ENCODE results near the gene ELP1.
"Not testable (repeated sequence)": the region's sequence is repeated elsewhere in the genome, so short reads cannot be mapped to it uniquely, and the experiment has no call there.

The ELP1 gene, protein sequence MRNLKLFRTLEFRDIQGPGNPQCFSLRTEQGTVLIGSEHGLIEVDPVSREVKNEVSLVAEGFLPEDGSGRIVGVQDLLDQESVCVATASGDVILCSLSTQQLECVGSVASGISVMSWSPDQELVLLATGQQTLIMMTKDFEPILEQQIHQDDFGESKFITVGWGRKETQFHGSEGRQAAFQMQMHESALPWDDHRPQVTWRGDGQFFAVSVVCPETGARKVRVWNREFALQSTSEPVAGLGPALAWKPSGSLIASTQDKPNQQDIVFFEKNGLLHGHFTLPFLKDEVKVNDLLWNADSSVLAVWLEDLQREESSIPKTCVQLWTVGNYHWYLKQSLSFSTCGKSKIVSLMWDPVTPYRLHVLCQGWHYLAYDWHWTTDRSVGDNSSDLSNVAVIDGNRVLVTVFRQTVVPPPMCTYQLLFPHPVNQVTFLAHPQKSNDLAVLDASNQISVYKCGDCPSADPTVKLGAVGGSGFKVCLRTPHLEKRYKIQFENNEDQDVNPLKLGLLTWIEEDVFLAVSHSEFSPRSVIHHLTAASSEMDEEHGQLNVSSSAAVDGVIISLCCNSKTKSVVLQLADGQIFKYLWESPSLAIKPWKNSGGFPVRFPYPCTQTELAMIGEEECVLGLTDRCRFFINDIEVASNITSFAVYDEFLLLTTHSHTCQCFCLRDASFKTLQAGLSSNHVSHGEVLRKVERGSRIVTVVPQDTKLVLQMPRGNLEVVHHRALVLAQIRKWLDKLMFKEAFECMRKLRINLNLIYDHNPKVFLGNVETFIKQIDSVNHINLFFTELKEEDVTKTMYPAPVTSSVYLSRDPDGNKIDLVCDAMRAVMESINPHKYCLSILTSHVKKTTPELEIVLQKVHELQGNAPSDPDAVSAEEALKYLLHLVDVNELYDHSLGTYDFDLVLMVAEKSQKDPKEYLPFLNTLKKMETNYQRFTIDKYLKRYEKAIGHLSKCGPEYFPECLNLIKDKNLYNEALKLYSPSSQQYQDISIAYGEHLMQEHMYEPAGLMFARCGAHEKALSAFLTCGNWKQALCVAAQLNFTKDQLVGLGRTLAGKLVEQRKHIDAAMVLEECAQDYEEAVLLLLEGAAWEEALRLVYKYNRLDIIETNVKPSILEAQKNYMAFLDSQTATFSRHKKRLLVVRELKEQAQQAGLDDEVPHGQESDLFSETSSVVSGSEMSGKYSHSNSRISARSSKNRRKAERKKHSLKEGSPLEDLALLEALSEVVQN (N-terminal part only)

DNA sequence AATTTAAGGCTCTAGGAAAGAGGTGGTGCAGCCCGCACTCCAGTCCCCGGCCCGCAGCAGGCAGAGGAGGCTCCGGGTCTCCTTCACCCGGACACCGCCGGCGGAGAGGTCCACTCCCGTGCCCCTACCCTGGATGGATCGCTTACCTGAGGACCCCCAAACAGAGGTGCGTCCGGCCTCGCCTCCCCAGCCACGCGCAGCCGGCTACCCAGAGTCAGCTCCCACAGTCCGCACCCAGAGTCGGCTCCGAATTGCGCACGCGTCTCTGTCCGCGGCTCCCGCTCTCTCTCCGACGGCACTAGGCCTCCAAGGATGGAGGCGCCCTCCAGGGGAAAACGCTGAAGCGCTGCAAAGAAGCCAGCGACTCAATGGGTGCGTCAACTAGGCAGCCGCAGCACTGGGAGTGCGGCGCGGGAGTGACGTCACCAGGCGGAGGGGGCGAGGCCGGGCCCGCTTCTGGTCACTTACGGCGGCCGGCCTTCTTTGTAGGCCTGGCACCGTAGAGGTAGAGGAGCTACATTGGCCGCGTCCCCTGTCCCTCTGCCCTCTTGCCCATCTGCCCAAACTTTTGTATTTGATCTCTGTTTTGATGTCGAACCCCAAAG is at the start of gene ELP1:
ELP1 (minus strand) TSS at position 407 of the 605 bp plus-strand sequence. CDS start 2,978 bp downstream, outside the sequence.
- peak; percentile 77 to 86 for DNase-seq (ENCODE audit: low read depth in 1 of 2, low spot score in 1 of 2)

DNA sequence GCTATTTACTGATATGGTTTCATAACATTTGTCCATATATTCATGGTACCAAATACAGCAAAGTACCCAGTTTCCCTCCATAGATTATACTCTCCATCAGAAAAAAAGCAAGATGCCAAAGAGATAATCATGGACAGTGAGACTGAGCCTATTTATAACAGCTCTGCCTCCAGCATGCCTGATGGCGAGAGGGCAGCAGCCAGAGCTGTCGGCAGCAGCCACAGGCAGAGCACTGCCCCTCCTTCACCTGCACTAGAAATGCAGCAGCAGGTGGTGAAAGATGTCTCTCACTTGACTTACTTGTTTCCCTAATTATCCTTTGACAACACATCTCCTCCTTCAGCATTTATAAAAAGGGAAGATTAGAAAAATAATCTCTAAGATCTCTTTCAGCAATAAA is 47.0 kb upstream of the ELP1 start:
- no peak for DNase-seq (ENCODE audit: low read depth in 1 of 2, low spot score in 1 of 2)

DNA sequence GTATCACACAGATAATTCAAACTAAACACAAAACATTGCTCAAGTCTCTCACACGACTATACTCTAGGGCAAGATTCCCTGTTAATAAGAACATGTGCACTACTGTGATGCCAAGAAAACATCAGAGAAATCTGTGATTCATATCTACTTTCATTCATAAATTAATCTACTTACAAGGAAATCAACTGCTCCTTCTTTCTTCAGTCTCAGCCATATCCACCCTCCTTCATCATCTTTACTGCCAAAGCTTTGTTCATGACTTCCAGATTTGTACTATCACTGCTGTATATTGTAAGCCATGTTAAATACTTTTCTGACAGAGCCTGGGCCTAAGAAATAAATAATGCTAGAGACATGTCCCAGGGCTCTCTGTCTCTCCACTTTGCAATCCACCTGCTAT is 44.3 kb upstream of the ELP1 start:
- DNase-seq (ENCODE audit: low read depth in 1 of 2, low spot score in 1 of 2), result no peak

DNA sequence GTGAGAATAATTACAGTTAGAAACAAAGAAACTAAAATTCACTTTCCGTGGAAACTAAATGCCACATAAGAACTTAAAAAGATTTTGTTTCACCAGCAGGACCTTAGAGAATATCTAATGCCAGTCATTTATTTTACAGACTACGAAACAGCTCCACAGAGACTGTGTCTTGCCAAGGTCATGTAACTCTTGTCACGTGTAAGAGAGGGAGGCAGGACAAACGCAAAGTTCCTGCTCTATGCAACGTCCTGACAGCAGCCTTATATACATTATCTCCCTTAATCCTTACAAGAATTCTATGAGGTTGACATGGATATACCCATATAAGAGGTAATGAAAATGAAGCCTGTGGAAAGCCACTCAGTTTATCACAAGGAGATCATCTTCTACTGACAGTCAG is 40.0 kb upstream of the ELP1 start:
- no peak for DNase-seq (ENCODE audit: low read depth in 1 of 2, low spot score in 1 of 2)

DNA sequence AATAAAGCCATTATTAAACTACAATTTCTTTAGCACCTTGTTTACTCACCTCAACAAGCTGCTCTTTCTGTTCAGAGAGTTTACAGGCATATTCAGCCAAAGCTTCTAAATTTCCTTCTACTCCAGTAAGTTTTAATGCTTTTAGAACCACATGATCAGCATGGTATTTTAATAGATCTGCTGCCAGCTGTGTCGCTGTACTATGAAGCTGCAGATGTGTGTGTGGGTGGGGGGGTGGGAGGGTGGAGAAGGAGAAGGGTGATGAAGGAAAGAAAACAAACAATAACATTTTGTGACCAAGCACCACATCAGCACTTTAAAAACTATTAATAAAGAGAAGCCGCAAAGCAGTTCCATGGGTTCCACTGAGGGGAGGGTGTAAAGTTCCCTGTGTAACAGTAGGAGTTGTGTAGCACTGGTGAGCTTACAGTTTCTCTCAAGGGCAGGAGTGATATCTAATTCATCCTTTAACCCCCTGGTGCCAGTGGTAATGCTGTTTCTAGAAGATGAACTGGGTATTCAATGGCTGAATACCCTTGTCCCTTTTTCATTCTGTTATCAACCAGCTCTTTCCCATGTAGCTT is 38.8 kb upstream of the ELP1 start:
- no peak for DNase-seq (ENCODE audit: low read depth in 1 of 2, low spot score in 1 of 2)

DNA sequence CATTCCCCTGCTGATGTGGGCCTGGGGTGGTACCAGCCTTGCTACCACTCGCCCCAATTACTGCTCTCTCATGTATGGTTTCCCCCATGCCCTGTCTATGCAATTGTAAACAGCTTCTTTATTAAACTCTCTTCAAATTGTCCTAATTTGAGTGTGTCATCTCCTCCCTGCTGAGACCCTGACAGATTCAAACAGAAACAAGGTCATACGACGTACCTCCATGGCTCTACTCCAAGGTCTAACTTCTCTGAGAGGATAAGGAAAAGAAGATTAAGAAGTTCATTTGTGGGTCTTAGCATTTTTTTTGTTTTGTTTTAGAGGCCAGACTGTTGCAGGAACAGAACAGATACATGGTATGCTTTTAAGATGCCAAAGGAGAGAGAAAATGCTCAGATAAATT is 38.3 kb upstream of the ELP1 start:
- no peak for DNase-seq (ENCODE audit: low read depth in 1 of 2, low spot score in 1 of 2)

DNA sequence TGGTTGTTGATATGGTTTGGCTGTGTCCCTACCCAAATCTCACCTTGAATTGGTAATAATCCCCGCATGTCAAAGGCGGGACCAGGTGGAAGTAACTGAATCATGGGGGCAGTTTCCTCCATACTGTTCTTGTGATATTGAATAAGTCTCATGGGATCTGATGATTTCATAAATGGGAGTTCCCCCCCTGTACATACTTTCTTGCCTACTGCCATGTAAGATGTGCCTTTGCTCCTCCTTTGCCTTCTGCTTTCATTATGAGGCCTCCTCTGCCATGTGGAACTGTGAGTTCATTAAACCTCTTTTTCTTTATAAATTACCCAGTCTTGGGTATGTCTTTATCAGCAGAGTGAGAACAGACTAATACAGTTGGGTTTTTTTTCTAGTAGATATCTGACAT is 37.5 kb upstream of the ELP1 start:
- not testable (repeated sequence) for DNase-seq (ENCODE audit: low read depth in 1 of 2, low spot score in 1 of 2)

DNA sequence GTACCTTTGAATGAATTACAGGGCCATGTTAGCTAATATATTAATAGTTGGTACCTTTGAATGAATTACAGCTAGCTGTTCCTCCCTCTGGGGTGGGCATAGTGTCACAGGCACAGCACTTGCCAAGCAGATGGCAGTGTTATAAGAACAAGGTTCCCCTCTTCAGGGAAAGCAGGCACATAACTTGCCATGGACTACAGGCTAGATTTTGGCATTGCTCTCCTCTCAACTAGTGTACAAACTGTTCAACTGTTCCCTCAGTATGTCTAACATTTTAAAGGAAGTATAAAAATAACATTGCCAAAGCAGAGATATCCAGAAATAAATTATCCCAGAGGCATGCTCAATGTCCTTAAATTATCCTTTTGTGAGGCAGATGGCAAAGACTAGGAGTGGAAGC is 34.0 kb upstream of the ELP1 start:
- DNase-seq (ENCODE audit: low read depth in 1 of 2, low spot score in 1 of 2), result no peak

DNA sequence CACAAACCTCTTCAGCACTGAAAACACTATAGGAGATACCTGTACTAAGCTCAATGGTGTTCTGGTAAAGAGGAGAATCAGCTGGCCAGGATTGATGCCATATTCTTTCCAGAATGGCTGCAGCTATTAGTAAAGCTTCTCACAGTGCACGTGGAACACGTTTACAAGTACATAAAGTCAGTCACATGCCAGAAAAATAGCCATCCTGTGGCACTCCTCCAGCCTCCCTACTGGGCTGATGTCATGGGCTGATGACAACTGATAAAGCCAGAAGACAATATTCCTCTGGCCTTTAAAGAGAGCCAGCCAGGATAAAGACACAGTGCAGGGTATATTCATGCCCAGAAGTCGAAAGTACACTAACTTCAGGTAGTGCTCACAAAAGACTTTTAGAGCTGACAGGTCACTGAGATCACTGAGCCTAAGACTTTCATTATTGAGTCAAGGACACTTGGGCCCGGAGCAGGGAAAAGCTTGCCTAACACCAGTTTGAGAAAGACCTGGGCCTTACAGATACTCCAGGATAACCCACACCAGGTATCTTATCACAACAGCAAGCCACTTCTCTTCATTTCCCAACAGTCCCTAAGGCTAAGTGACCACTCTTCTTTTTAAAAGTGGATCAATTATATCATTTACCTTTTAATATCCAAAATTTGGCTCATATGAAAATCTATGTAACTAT is 29.7 kb upstream of the ELP1 start:
- no peak for DNase-seq (ENCODE audit: low read depth in 1 of 2, low spot score in 1 of 2)

DNA sequence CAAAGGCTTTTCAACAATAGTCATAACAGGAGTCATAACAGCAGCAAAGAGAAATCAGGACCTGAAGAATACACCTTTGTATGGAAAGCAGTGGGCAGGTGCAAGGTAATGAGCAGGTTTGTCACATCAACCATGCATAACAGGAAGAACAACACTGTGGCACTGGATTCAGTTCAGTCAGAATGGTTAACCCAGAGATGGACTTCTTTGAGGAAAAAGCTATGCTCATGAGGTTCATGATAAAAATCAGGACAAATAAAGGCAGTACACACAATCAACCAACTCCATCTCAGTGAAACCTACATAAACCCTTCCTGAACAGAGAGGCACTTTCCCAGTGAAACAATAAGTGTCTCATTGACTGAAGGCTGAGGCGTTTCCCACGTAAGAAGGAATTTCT is 27.2 kb upstream of the ELP1 start:
- no peak for DNase-seq (ENCODE audit: low read depth in 1 of 2, low spot score in 1 of 2)

DNA sequence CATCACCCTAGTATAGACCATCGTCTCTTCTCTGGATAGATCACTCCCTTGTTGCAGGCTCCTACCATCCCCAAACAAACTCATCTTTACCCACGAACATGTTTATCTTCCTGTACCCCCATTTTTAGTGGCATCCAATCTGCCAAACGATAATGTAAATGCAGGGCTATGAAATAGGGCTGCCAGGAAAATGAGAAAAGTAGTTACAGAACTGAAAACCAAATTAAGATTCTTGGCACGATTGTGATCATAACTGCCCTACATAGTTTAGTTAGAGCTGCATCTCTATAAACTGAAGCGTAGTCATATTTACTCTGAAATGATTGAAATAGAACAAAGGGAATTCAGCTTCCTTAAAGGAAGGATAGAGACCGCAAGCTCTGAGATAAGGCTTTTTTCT is 26.4 kb upstream of the ELP1 start:
- no peak for DNase-seq (ENCODE audit: low read depth in 1 of 2, low spot score in 1 of 2)

DNA sequence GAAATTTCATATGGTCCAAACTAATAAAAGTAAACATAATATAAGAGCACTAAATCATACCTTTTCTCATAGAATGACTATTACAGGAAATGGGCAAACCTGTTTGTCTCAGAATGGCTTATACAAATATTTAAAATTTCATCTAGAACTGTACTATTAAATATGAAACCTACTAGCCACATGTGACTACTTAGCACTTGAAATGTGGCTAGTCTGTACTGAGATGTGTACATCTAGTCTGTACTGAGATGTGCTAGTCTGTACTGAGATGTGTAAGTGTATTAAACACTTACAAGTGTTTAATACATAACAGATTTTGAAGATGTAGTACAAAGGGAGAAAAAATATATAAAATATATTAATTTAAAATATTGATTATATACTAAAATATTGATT is 22.7 kb upstream of the ELP1 start:
- no peak for DNase-seq (ENCODE audit: low read depth in 1 of 2, low spot score in 1 of 2)

DNA sequence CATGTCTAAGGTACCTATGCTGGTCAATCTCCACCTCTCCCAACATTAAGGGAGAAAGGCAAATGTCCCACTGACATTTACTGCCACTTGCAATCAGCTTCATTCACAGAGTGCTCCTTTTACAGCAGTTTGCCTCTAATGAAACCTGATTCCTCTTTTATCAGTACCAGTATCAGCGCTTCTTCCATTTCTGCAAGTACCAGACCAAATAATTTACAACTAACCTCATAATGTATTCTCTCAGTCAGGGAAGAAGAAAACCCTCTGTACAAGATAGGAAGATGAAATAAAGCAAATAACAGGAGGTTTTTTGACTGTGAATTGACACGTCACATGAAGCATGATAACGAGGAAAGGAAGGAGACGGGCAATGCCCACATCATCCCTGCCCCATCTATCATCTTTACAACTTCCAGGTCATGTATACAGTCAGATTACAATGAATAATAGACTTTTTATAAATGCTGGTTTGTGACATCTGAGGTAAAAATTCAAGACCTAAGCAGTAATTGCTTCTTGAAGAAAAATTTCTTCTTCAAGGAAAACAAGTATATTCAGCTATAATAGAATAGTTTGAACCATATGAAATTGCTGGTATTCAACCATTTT is 22.2 kb upstream of the ELP1 start:
- no peak for DNase-seq (ENCODE audit: low read depth in 1 of 2, low spot score in 1 of 2)

DNA sequence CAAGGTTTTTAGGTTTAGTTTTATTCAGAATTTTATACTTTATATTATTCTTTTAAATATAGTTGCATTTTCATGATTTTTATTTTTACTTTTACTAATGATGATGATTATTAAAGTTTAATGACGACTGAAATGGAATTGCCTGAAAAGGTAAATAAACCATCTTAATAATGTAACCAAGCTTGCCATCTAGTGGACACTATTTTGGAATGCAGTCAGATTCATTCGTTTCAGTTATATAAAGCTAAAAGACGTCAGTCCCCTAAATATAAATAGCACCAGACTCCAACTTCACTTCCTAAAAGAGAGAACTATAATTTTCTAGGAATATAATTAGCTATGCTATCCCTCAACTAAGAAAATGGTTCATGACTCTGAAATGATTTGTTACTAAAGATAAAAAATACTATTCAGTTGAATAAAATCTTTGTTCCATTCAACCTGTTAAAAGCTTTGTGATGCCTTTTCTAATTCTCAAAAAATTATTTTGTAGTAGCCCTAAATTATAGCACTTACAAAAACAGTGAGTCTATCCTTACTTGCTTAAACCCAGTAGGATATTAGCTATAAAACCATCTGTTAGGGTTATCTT is 20.2 kb upstream of the ELP1 start:
- DNase-seq (ENCODE audit: low read depth in 1 of 2, low spot score in 1 of 2), result no peak

DNA sequence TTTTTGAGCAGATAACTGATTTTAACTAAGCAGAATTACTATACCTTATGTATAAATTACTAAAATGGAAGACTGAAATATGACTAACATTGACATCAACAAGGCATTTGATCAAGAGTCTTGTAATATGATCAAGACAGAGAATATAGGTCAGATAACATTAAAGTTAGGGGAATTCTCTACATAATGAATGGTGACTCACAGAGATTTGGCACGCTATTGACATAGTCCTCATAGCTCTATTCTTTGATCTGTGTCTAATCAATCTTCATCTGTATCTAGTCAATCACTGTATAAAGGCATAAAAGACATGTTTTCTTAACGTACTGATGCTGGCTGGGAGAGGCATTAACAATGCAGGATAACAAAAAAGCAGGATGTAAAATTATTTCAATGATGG is 17.7 kb upstream of the ELP1 start:
- DNase-seq (ENCODE audit: low read depth in 1 of 2, low spot score in 1 of 2), result no peak

DNA sequence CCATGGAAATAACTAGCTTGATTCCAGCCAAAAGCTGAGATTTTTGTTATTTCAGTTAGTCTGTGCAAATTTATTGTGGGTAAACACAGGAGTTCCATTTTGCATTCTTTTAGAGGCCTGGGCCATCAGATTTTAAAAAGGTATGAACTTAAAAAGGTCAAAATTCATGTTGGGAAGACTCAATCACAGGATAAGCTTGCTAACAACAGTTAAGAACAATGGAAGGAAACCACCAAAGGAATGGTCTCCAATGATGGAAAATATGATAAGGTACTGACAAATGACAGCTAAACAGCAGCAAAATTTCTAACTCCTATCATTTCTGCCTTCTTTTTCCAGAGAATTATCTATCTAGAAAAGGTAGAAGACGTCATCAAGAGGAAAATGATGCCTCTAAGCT is 16.2 kb upstream of the ELP1 start:
- DNase-seq (ENCODE audit: low read depth in 1 of 2, low spot score in 1 of 2), result no peak

DNA sequence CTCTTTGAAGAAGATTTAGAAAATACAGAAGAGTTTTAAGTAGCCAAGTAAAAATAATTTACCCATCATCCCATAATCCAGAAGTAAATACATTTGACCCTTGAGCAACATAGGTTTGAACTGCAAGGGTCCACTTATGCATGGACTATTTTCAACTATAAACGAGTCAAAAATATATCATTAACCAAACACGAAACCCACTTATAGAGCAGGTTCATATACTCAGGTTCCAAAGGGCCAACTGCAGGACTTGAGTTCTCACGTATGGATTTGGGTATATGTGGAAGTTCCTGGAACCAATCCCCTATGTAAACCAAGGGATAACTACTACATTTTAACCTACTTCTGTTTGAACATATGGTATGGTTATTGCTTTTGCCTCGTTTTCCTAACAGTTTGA is 6.1 kb upstream of the ELP1 start:
- no peak for DNase-seq (ENCODE audit: low read depth in 1 of 2, low spot score in 1 of 2)

DNA sequence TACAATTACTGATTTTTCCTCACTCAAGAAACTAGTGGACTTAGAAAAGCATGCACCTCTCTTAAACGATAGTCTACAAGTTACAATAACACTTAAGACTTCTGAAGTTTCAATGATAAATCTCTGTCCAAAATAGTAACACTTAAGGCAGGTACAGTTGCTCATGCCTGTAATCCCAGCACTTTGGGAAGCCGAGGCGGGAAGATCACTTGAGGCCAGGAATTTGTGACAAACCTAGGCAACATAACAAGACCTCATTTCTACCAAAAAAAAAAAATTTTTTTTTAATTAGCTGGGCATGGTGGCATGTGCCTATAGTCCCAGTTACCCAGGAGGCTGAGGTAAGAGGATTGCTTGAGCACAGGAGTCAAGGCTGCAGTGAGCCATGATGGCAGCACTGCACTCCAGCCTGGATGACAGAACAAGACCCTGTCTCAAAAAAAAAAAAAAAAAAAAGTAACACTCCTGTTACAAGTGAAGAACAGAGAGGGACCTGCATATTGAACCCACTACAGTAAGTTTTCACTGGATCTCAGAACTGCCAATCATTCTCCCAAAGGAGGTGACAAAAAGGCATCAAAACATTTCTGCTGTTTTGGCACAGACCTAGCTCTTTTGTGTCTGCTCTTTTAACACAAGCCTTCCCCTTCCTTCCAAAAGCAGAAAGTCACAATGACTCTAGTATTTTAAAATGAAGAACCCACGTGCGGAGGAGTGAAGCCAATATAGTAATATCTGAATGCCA is 3.8 kb upstream of the ELP1 start:
- DNase-seq (ENCODE audit: low read depth in 1 of 2, low spot score in 1 of 2), result no peak
